Cortex of kidney (tissue), 1 donor: ENCODE data around the gene TAF1C.

Source experiments
- DNase-seq: peaks from one replicate; lab custom pipeline; 2025; lab: John Stamatoyannopoulos, UW

Gene TAF1C

GRCh38 chr16:84156342-84156784 lies 30.5 kb downstream of the TAF1C start:
- DNase-seq = no peak

- no peak for DNase-seq
These were observed 31.1 kb downstream of the TAF1C start for GRCh38 chr16:84155771-84156170.

- no peak for DNase-seq
These were observed 31.6 kb downstream of the TAF1C start for GRCh38 chr16:84155226-84155625.

- DNase-seq = no peak
These were observed 33.1 kb downstream of the TAF1C start for GRCh38 chr16:84153660-84154214.

- no peak for DNase-seq
These were observed 35.9 kb downstream of the TAF1C start for GRCh38 chr16:84150926-84151325.

GRCh38 chr16:84144859-84145639 lies 41.8 kb downstream of the TAF1C start, which contains the start of the genes DNAAF1 and HSDL1:
Gene DNAAF1 (plus strand): TSS chr16:84145308. CDS start chr16:84145441, 133 bp downstream.
Gene HSDL1 (minus strand): TSS chr16:84145177. CDS start chr16:84131321, 13,856 bp downstream.
- no peak for DNase-seq

- DNase-seq = no peak
These were observed 42.5 kb downstream of the TAF1C start for GRCh38 chr16:84144209-84144858.

- no peak for DNase-seq
These were observed 43.1 kb downstream of the TAF1C start for GRCh38 chr16:84143784-84144199.

- no peak for DNase-seq
These were observed 43.8 kb downstream of the TAF1C start for GRCh38 chr16:84143081-84143480.

GRCh38 chr16:84141143-84141670 lies 45.6 kb downstream of the TAF1C start:
- DNase-seq = no peak

GRCh38 chr16:84139628-84140258 lies 47.1 kb downstream of the TAF1C start:
- DNase-seq = no peak

GRCh38 chr16:84138824-84139627 lies 47.8 kb downstream of the TAF1C start:
- DNase-seq = no peak

- DNase-seq = no peak
These were observed 48.4 kb downstream of the TAF1C start for GRCh38 chr16:84138500-84138823.

GRCh38 chr16:84137769-84138357 lies 49.0 kb downstream of the TAF1C start:
- DNase-seq = no peak

GRCh38 chr16:84137287-84137686 lies 49.6 kb downstream of the TAF1C start:
- no peak for DNase-seq

- DNase-seq = no peak
These were observed 50.3 kb downstream of the TAF1C start for GRCh38 chr16:84136331-84137125.

GRCh38 chr16:84132527-84133285 lies 54.2 kb downstream of the TAF1C start:
- no peak for DNase-seq

- no peak for DNase-seq
These were observed 55.7 kb downstream of the TAF1C start for GRCh38 chr16:84131117-84131516.
